H9 (cell line): ENCODE results near the gene ITPR3. TPM values are rescaled to one million over a fixed set of nuclear protein-coding genes. Genes with fewer than 3 reads are reported as not detected.

Experiments used
- DNase-seq: peaks from one replicate; pipeline ENCODE4 v3.0.0-alpha.2; 2017
- H2AFZ ChIP-seq: one replicate; pipeline ENCODE4 v1.6.1; 2013; ENCODE audit warnings: mild to moderate bottlenecking, low read length, control low read depth, moderate library complexity
- H2AK5ac ChIP-seq: 2 replicates; pipeline ENCODE4 v1.6.1; 2013; ENCODE audit warnings: low read length, control low read depth, mixed read lengths; ENCODE audit not compliant: insufficient read length
- H2BK120ac ChIP-seq: one replicate; pipeline ENCODE4 v1.6.1; 2013; ENCODE audit warnings: low read depth, mild to moderate bottlenecking, low read length, control low read depth, inconsistent platforms; ENCODE audit not compliant: poor library complexity, severe bottlenecking
- H2BK12ac ChIP-seq: 2 replicates; pipeline ENCODE4 v1.6.1; 2013; ENCODE audit warnings: low read length, control low read depth, mixed read lengths, low read depth; ENCODE audit not compliant: insufficient read length
- H2BK15ac ChIP-seq: 2 replicates; pipeline ENCODE4 v1.6.1; 2013; ENCODE audit warnings: low read depth, low read length, control low read depth
- H2BK20ac ChIP-seq: one replicate; pipeline ENCODE4 v1.6.1; 2013; ENCODE audit warnings: low read depth, mild to moderate bottlenecking, low read length, control low read depth, inconsistent platforms; ENCODE audit not compliant: poor library complexity, severe bottlenecking
- H2BK5ac ChIP-seq: 2 replicates; pipeline ENCODE4 v1.6.1; 2013; ENCODE audit warnings: low read length, control low read depth, mixed read lengths; ENCODE audit not compliant: insufficient read length
- H3K14ac ChIP-seq: 2 replicates; pipeline ENCODE4 v1.6.1; 2013; ENCODE audit warnings: low read length, control low read depth; ENCODE audit not compliant: insufficient read depth
- H3K18ac ChIP-seq: 2 replicates; pipeline ENCODE4 v1.6.1; 2013; ENCODE audit warnings: low read depth, mild to moderate bottlenecking, mixed read lengths, low read length, control low read depth; ENCODE audit not compliant: insufficient read length
- H3K23ac ChIP-seq: 2 replicates; pipeline ENCODE4 v1.6.1; 2013; ENCODE audit warnings: low read length, control low read depth, mixed read lengths, low read depth; ENCODE audit not compliant: insufficient read length
- H3K23me2 ChIP-seq: 2 replicates; pipeline ENCODE4 v1.6.1; 2013; ENCODE audit warnings: low read depth, mild to moderate bottlenecking, mixed read lengths, low read length, control low read depth; ENCODE audit not compliant: insufficient read length, poor library complexity, severe bottlenecking
- H3K27ac ChIP-seq: 2 replicates; pipeline ENCODE4 v1.5.1; 2013; ENCODE audit warnings: low read length, control low read depth, mixed read lengths, low read depth; ENCODE audit not compliant: insufficient read length
- H3K27me3 ChIP-seq: 2 replicates; pipeline ENCODE4 v1.6.1; 2013; ENCODE audit warnings: low read length, control low read depth, inconsistent platforms; ENCODE audit not compliant: insufficient read depth
- H3K4ac ChIP-seq: 2 replicates; pipeline ENCODE4 v1.6.1; 2013; ENCODE audit warnings: low read depth, mild to moderate bottlenecking, control low read depth, inconsistent platforms, low read length, moderate library complexity
- H3K4me1 ChIP-seq: 2 replicates; pipeline ENCODE4 v1.6.1; 2013; ENCODE audit warnings: low read length, control low read depth, inconsistent platforms; ENCODE audit not compliant: insufficient read depth
- H3K4me2 ChIP-seq: 2 replicates; pipeline ENCODE4 v1.6.1; 2013; ENCODE audit warnings: low read length, control low read depth, mixed read lengths; ENCODE audit not compliant: insufficient read length, insufficient read depth
- H3K56ac ChIP-seq: 2 replicates; pipeline ENCODE4 v1.6.1; 2013; ENCODE audit warnings: low read depth, mild to moderate bottlenecking, mixed read lengths, low read length, control low read depth; ENCODE audit not compliant: insufficient read length
- H3K79me1 ChIP-seq: 2 replicates; pipeline ENCODE4 v1.6.1; 2013; ENCODE audit warnings: low read depth, mild to moderate bottlenecking, moderate library complexity, low read length, control low read depth, inconsistent platforms; ENCODE audit not compliant: insufficient read depth, poor library complexity, severe bottlenecking
- H3K79me2 ChIP-seq: 2 replicates; pipeline ENCODE4 v1.6.1; 2013; ENCODE audit warnings: low read length, control low read depth, inconsistent platforms; ENCODE audit not compliant: insufficient read depth
- H3K9ac ChIP-seq: 2 replicates; pipeline ENCODE4 v1.6.1; 2013; ENCODE audit warnings: low read length, control low read depth, mixed read lengths; ENCODE audit not compliant: insufficient read length; ENCODE audit errors: extremely low read depth
- H3K9me3 ChIP-seq: one replicate; pipeline ENCODE4 v1.6.1; 2013; ENCODE audit warnings: low read depth, low read length, inconsistent platforms; ENCODE audit not compliant: control insufficient read depth
- H3T11ph ChIP-seq: one replicate; pipeline ENCODE4 v1.6.1; 2013; ENCODE audit warnings: mild to moderate bottlenecking, low read length, control low read depth, inconsistent platforms
- H4K20me1 ChIP-seq: one replicate; pipeline ENCODE4 v1.6.1; 2013; ENCODE audit not compliant: control insufficient read depth, insufficient read length, insufficient read depth
- H4K5ac ChIP-seq: 2 replicates; pipeline ENCODE4 v1.6.1; 2013; ENCODE audit warnings: low read depth, mild to moderate bottlenecking, mixed read lengths, low read length, control low read depth; ENCODE audit not compliant: insufficient read length
- H4K8ac ChIP-seq: replicated peaks from 2 replicates; pipeline ENCODE4 v1.6.1; 2013; ENCODE audit warnings: low read length, control low read depth, mixed read lengths, low read depth; ENCODE audit not compliant: insufficient read length
- H4K91ac ChIP-seq: 2 replicates; pipeline ENCODE4 v1.6.1; 2013; ENCODE audit warnings: low read depth, mild to moderate bottlenecking, moderate library complexity, mixed read lengths, low read length, control low read depth; ENCODE audit not compliant: insufficient read length
- H3K27ac Mint-ChIP-seq, 3 experiments: 2 replicates in 2 of 3; 3 replicates in 1 of 3; pipeline ENCODE4 v1.8.0; 2020 to 2021; ENCODE audit warnings: mixed read lengths in 3 of 3, mild to moderate bottlenecking in 1 of 3, moderate library complexity in 1 of 3
- H3K27me3 Mint-ChIP-seq: 2 replicates; pipeline ENCODE4 v1.8.0; 2021; ENCODE audit warnings: low read depth, mild to moderate bottlenecking, moderate library complexity, mixed read lengths
- H3K36me3 Mint-ChIP-seq, 3 experiments: 2 replicates in 2 of 3; 3 replicates in 1 of 3; pipeline ENCODE4 v1.8.0; 2020 to 2021; ENCODE audit warnings: low read depth in 3 of 3, mixed read lengths in 3 of 3; ENCODE audit not compliant: insufficient read depth in 1 of 3
- H3K4me1 Mint-ChIP-seq, 2 experiments: 2 replicates each; pipeline ENCODE4 v1.8.0; 2020; ENCODE audit warnings: mixed read lengths in 2 of 2
- H3K4me3 Mint-ChIP-seq, 2 experiments: 2 replicates in 1 of 2; 3 replicates in 1 of 2; pipeline ENCODE4 v1.8.0; 2020 to 2021; ENCODE audit warnings: mild to moderate bottlenecking in 2 of 2, mixed read lengths in 2 of 2, moderate library complexity in 1 of 2
- H3K9me3 Mint-ChIP-seq, 2 experiments: 2 replicates in 1 of 2; 3 replicates in 1 of 2; pipeline ENCODE4 v1.8.0; 2020; ENCODE audit warnings: mild to moderate bottlenecking in 2 of 2, mixed read lengths in 2 of 2, moderate library complexity in 1 of 2
- WGBS: extraction: QIAGEN DNeasy Blood & Tissue Kit; methylation state at CpG from one replicate; pipeline ENCODE4 v1.1.7; 2013; ENCODE audit warnings: missing lambda C conversion rate, low lambda C conversion rate, mixed read lengths; ENCODE audit not compliant: insufficient read length; ENCODE audit errors: extremely low coverage; 5-methylcytosine and 5-hydroxymethylcytosine counted together
- total RNA-seq: library from RNA; stranded (reverse); gene quantifications from 2 replicates; pipeline ENCODE4 v1.2.1, GENCODE V29; 2021
- TF ChIP-seq, protein P1 (sequence below): fragments of 200-600 bp; sonication (generic); conservative IDR thresholded peaks from 3 replicates; pipeline ENCODE4 v1.8.0; 2021; ENCODE audit warnings: antibody characterized with exemption, mild to moderate bottlenecking

Gene ITPR3
- total RNA-seq, 1 experiment from 2014 or later, result 40.3 TPM

DNA sequence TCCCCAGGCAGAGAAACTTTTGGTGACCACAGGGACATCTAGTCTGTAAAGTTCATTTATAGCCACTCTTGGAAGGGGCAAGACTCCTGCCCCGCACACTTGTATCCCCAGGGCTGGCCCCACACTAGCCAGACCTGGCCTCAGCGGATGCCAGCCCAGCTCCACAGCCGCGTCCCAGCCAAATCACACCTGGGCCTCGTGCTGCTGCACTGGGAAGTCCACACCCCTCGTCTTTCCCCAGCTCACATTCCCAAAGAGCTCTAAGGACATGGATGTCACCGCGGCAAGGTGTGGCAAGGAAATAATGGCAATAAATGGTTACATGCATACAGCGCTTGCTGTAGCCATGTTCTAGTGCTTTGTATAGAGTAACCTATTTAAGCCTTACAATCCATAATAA is 117.0 kb downstream of the ITPR3 start:
- Histone ChIP-seq H4K20me1 (no peaks in the 10 kb centered on the region), H3K79me1 (no peaks in the 10 kb centered on the region), H2BK5ac (no peak overlapping the region), H4K8ac (no peak overlapping the region), H2AFZ (no peak overlapping the region), H2BK20ac (no peak overlapping the region), H3K56ac (no peak overlapping the region), H4K91ac (no peak overlapping the region), H3K79me2 (no peaks in the 10 kb centered on the region), H3K4ac (no peak overlapping the region), H3K4me1 (no peaks in the 10 kb centered on the region), H3T11ph (no peak overlapping the region), H3K18ac (no peak overlapping the region), H3K9ac (no peak overlapping the region), H3K27me3 (no peaks in the 10 kb centered on the region), H3K27ac (no peak overlapping the region), H2AK5ac (no peak overlapping the region), H3K23ac (no peak overlapping the region), H2BK15ac (no peak overlapping the region), H2BK12ac (no peak overlapping the region), H3K9me3 (no peaks in the 10 kb centered on the region), H3K23me2 (no peaks in the 10 kb centered on the region), H4K5ac (no peak overlapping the region), H3K4me2 (no peak overlapping the region), H2BK120ac (no peak overlapping the region), H3K14ac (no peak overlapping the region)
- DNase-seq, result no peak
- no peaks in the 10 kb centered on the region for H3K36me3 Mint-ChIP-seq
- H3K9me3 Mint-ChIP-seq, result no peaks in the 10 kb centered on the region
- peaks cover 5 to 7% of the 10 kb centered on the region in 2 experiments for H3K4me1 Mint-ChIP-seq
- H3K4me3 Mint-ChIP-seq, result no peak overlapping the region
- WGBS, result no CpG with 5 or more reads among the region's 9 CpGs
- no peak overlapping the region for H3K27ac Mint-ChIP-seq
- TF ChIP-seq, protein P1, sequence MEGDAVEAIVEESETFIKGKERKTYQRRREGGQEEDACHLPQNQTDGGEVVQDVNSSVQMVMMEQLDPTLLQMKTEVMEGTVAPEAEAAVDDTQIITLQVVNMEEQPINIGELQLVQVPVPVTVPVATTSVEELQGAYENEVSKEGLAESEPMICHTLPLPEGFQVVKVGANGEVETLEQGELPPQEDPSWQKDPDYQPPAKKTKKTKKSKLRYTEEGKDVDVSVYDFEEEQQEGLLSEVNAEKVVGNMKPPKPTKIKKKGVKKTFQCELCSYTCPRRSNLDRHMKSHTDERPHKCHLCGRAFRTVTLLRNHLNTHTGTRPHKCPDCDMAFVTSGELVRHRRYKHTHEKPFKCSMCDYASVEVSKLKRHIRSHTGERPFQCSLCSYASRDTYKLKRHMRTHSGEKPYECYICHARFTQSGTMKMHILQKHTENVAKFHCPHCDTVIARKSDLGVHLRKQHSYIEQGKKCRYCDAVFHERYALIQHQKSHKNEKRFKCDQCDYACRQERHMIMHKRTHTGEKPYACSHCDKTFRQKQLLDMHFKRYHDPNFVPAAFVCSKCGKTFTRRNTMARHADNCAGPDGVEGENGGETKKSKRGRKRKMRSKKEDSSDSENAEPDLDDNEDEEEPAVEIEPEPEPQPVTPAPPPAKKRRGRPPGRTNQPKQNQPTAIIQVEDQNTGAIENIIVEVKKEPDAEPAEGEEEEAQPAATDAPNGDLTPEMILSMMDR, result no peak
- H3K27me3 Mint-ChIP-seq, result peaks cover 2% of the 10 kb centered on the region
